ENCODE measurements around the gene LSAMP. TPM values are rescaled to one million over a fixed set of nuclear protein-coding genes. Genes with fewer than 3 reads are reported as not detected.

The LSAMP gene
- total RNA-seq, 1 donor from 2014 or later, result 18.0 TPM

- TF ChIP-seq EZH2phosphoT487 (IDR thresholded peaks at IDR 0.05) (no peak), CTCF (IDR thresholded peaks at IDR 0.05) (no peak), EZH2 (IDR thresholded peaks at IDR 0.05) (no peak)
- H3K4me3 Mint-ChIP-seq, result no peak overlapping the region
- H3K36me3 ChIP-seq, result no peaks in the 10 kb centered on the region
- H3K4me1 ChIP-seq, result peaks cover 18% of the 10 kb centered on the region
- H3K9me3 Mint-ChIP-seq, result no peaks in the 10 kb centered on the region
- no peaks in the 10 kb centered on the region for H3F3A ChIP-seq (ENCODE audit: low read depth)
- H3K4me1 Mint-ChIP-seq, result no peaks in the 10 kb centered on the region
- H3K9me3 ChIP-seq (ENCODE audit: low read depth), result no peaks in the 10 kb centered on the region
- H3K79me2 ChIP-seq (ENCODE audit: low read depth), result no peaks in the 10 kb centered on the region
- no peaks in the 10 kb centered on the region for H4K20me1 ChIP-seq (ENCODE audit: low read depth)
- no peak overlapping the region for H3K27ac Mint-ChIP-seq
- no peaks in the 10 kb centered on the region for H3K36me3 Mint-ChIP-seq
- H3K4me3 ChIP-seq, result no peak overlapping the region
- H3K27me3 Mint-ChIP-seq (ENCODE audit: insufficient read depth, low read depth), result no peaks in the 10 kb centered on the region
- H3K27ac ChIP-seq, result no peak overlapping the region
- no peak overlapping the region for H3K4me2 ChIP-seq
- H2AFZ ChIP-seq (replicated peaks), result no peak overlapping the region
- no peak overlapping the region for H3K9ac ChIP-seq
- DNase-seq (ENCODE audit: low spot score), result no peak
- no peaks in the 10 kb centered on the region for H3K27me3 ChIP-seq
These were observed 617.8 kb downstream of the LSAMP start for GRCh38 chr3:115827495-115827894.

- H3K4me1 Mint-ChIP-seq, result no peaks in the 10 kb centered on the region
- Histone ChIP-seq H3K4me1 (no peaks in the 10 kb centered on the region), H3K9ac (no peak overlapping the region), H3K36me3 (no peaks in the 10 kb centered on the region), H2AFZ (replicated peaks) (no peak overlapping the region), H3K27ac (no peak overlapping the region), H3K4me3 (no peak overlapping the region), H3F3A (ENCODE audit: low read depth) (no peaks in the 10 kb centered on the region), H3K4me2 (no peak overlapping the region), H3K79me2 (ENCODE audit: low read depth) (no peaks in the 10 kb centered on the region), H3K27me3 (no peaks in the 10 kb centered on the region), H4K20me1 (ENCODE audit: low read depth) (no peaks in the 10 kb centered on the region), H3K9me3 (ENCODE audit: low read depth) (no peaks in the 10 kb centered on the region)
- no peak for DNase-seq (ENCODE audit: low spot score)
- no peaks in the 10 kb centered on the region for H3K9me3 Mint-ChIP-seq
- TF ChIP-seq CTCF (IDR thresholded peaks at IDR 0.05) (no peak), EZH2phosphoT487 (IDR thresholded peaks at IDR 0.05) (no peak), EZH2 (IDR thresholded peaks at IDR 0.05) (no peak)
- no peaks in the 10 kb centered on the region for H3K27me3 Mint-ChIP-seq (ENCODE audit: insufficient read depth, low read depth)
- no peaks in the 10 kb centered on the region for H3K36me3 Mint-ChIP-seq
- no peak overlapping the region for H3K4me3 Mint-ChIP-seq
- no peak overlapping the region for H3K27ac Mint-ChIP-seq
These were observed 620.2 kb downstream of the LSAMP start for GRCh38 chr3:115825046-115825445.

- TF ChIP-seq CTCF (IDR thresholded peaks at IDR 0.05), result no peak
- no peak for TF ChIP-seq EZH2phosphoT487 (IDR thresholded peaks at IDR 0.05)
- no peak for TF ChIP-seq EZH2 (IDR thresholded peaks at IDR 0.05)
- no peak for DNase-seq (ENCODE audit: low spot score)
- Mint-ChIP-seq H3K4me3 (no peak overlapping the region), H3K9me3 (no peaks in the 10 kb centered on the region), H3K4me1 (no peaks in the 10 kb centered on the region), H3K27me3 (ENCODE audit: insufficient read depth, low read depth) (no peaks in the 10 kb centered on the region), H3K27ac (no peak overlapping the region), H3K36me3 (no peaks in the 10 kb centered on the region)
- Histone ChIP-seq H3K9me3 (ENCODE audit: low read depth) (no peaks in the 10 kb centered on the region), H3K27ac (no peak overlapping the region), H3F3A (ENCODE audit: low read depth) (no peaks in the 10 kb centered on the region), H3K36me3 (no peaks in the 10 kb centered on the region), H3K4me2 (no peak overlapping the region), H4K20me1 (ENCODE audit: low read depth) (no peaks in the 10 kb centered on the region), H3K79me2 (ENCODE audit: low read depth) (no peaks in the 10 kb centered on the region), H3K4me3 (no peak overlapping the region), H2AFZ (replicated peaks) (no peak overlapping the region), H3K9ac (no peak overlapping the region), H3K27me3 (no peaks in the 10 kb centered on the region), H3K4me1 (no peaks in the 10 kb centered on the region)
These were observed 622.2 kb downstream of the LSAMP start for GRCh38 chr3:115823083-115823482.

Measured in neural progenitor cell (in vitro differentiated cells).